ENCODE data around the gene FBXO2. TPM values are rescaled to one million over a fixed set of nuclear protein-coding genes. Genes with fewer than 3 reads are reported as not detected.

Gene FBXO2
- polyA plus RNA-seq, 4 donors: 5.7 to 128 (median 45.3) TPM

GRCh38 chr1:11688506-11688905 is 34.3 kb upstream of the FBXO2 start:
- Histone ChIP-seq H3K27me3 (ENCODE audit: control insufficient read depth in 3 of 3, insufficient read depth in 3 of 3, low read length in 3 of 3) (peaks cover 18 to 45% (median 22%) of the 10 kb centered on the region in 3 donors), H3K36me3 (ENCODE audit: control insufficient read depth in 3 of 3, insufficient read depth in 2 of 3, low read depth in 1 of 3, low read length in 3 of 3) (no peaks in the 10 kb centered on the region), H3K4me1 (ENCODE audit: control insufficient read depth in 3 of 3, insufficient read depth in 2 of 3, low read depth in 1 of 3, low read length in 2 of 3) (peaks cover 0 to 8% (median 0%) of the 10 kb centered on the region in 3 donors), H3K27ac (ENCODE audit: low read depth in 1 of 3, low read length in 2 of 3) (no peak overlapping the region), H3K9me3 (ENCODE audit: control insufficient read depth in 2 of 2, insufficient read depth in 1 of 2, low read depth in 1 of 2, low read length in 1 of 2) (no peaks in the 10 kb centered on the region), H3K4me3 (ENCODE audit: low read depth in 1 of 3, low read length in 3 of 3) (no peak overlapping the region)
- 88 to 92% (median 91%) methylated on average over 4 of the region's 4 CpGs for WGBS, 3 donors
- FAIRE-seq (no peak), DNase-seq (no peak)

GRCh38 chr1:11685210-11685752 is 31.1 kb upstream of the FBXO2 start:
- no peak overlapping the region for H3K27ac ChIP-seq (ENCODE audit: low read depth in 1 of 3, low read length in 2 of 3)
- H3K36me3 ChIP-seq (ENCODE audit: control insufficient read depth in 3 of 3, insufficient read depth in 2 of 3, low read depth in 1 of 3, low read length in 3 of 3): no peaks in the 10 kb centered on the region
- H3K27me3 ChIP-seq (ENCODE audit: control insufficient read depth in 3 of 3, insufficient read depth in 3 of 3, low read length in 3 of 3): peaks cover 0 to 38% (median 6%) of the 10 kb centered on the region in 3 donors
- FAIRE-seq: no peak
- peaks cover 0 to 11% (median 4%) of the 10 kb centered on the region in 3 donors for H3K4me1 ChIP-seq (ENCODE audit: control insufficient read depth in 3 of 3, insufficient read depth in 2 of 3, low read depth in 1 of 3, low read length in 2 of 3)
- H3K4me3 ChIP-seq (ENCODE audit: low read depth in 1 of 3, low read length in 3 of 3): no peak overlapping the region
- H3K9me3 ChIP-seq (ENCODE audit: control insufficient read depth in 2 of 2, insufficient read depth in 1 of 2, low read depth in 1 of 2, low read length in 1 of 2): no peaks in the 10 kb centered on the region
- 87 to 93% (median 90%) methylated on average over 7 of the region's 7 CpGs for WGBS, 3 donors
- DNase-seq: no peak

GRCh38 chr1:11684070-11684469 is 29.8 kb upstream of the FBXO2 start:
- FAIRE-seq: no peak
- H3K27ac ChIP-seq (ENCODE audit: low read depth in 1 of 3, low read length in 2 of 3): no peak overlapping the region

GRCh38 chr1:11682799-11683198 is 28.6 kb upstream of the FBXO2 start:
- Histone ChIP-seq H3K9me3 (ENCODE audit: control insufficient read depth in 2 of 2, insufficient read depth in 1 of 2, low read depth in 1 of 2, low read length in 1 of 2) (no peaks in the 10 kb centered on the region), H3K27me3 (ENCODE audit: control insufficient read depth in 3 of 3, insufficient read depth in 3 of 3, low read length in 3 of 3) (peaks cover 0 to 25% (median 0%) of the 10 kb centered on the region in 3 donors), H3K36me3 (ENCODE audit: control insufficient read depth in 3 of 3, insufficient read depth in 2 of 3, low read depth in 1 of 3, low read length in 3 of 3) (no peaks in the 10 kb centered on the region), H3K4me3 (ENCODE audit: low read depth in 1 of 3, low read length in 3 of 3) (no peak overlapping the region), H3K4me1 (ENCODE audit: control insufficient read depth in 3 of 3, insufficient read depth in 2 of 3, low read depth in 1 of 3, low read length in 2 of 3) (peaks cover 0 to 8% (median 4%) of the 10 kb centered on the region in 3 donors), H3K27ac (ENCODE audit: low read depth in 1 of 3, low read length in 2 of 3) (no peak overlapping the region)
- no peak for DNase-seq
- 17 to 54% (median 44%) methylated on average over 1 of the region's 1 CpG for WGBS, 3 donors
- no peak for FAIRE-seq

More at GRCh38 chr1:11684070-11684469, 29.8 kb upstream of the FBXO2 start:
- Histone ChIP-seq H3K36me3 (ENCODE audit: control insufficient read depth in 3 of 3, insufficient read depth in 2 of 3, low read depth in 1 of 3, low read length in 3 of 3) (no peaks in the 10 kb centered on the region), H3K27me3 (ENCODE audit: control insufficient read depth in 3 of 3, insufficient read depth in 3 of 3, low read length in 3 of 3) (peaks cover 0 to 29% (median 6%) of the 10 kb centered on the region in 3 donors), H3K4me3 (ENCODE audit: low read depth in 1 of 3, low read length in 3 of 3) (no peak overlapping the region), H3K9me3 (ENCODE audit: control insufficient read depth in 2 of 2, insufficient read depth in 1 of 2, low read depth in 1 of 2, low read length in 1 of 2) (no peaks in the 10 kb centered on the region), H3K4me1 (ENCODE audit: control insufficient read depth in 3 of 3, insufficient read depth in 2 of 3, low read depth in 1 of 3, low read length in 2 of 3) (peaks cover 0 to 8% (median 4%) of the 10 kb centered on the region in 3 donors)
- WGBS, 3 donors: 49 to 62% (median 54%) methylated on average over 7 of the region's 7 CpGs
- no peak for DNase-seq

- 15 to 40% (median 34%) methylated on average over 7 of the region's 7 CpGs for WGBS, 3 donors
- no peak for DNase-seq
- no peak overlapping the region for H3K27ac ChIP-seq (ENCODE audit: low read depth in 1 of 3, low read length in 2 of 3)
- H3K36me3 ChIP-seq (ENCODE audit: control insufficient read depth in 3 of 3, insufficient read depth in 2 of 3, low read depth in 1 of 3, low read length in 3 of 3): peaks cover 0 to 3% (median 0%) of the 10 kb centered on the region in 3 donors
- peaks cover 0 to 8% (median 4%) of the 10 kb centered on the region in 3 donors for H3K4me1 ChIP-seq (ENCODE audit: control insufficient read depth in 3 of 3, insufficient read depth in 2 of 3, low read depth in 1 of 3, low read length in 2 of 3)
- no peak for FAIRE-seq
- H3K9me3 ChIP-seq (ENCODE audit: control insufficient read depth in 2 of 2, insufficient read depth in 1 of 2, low read depth in 1 of 2, low read length in 1 of 2): no peaks in the 10 kb centered on the region
- peaks cover 0 to 23% (median 0%) of the 10 kb centered on the region in 3 donors for H3K27me3 ChIP-seq (ENCODE audit: control insufficient read depth in 3 of 3, insufficient read depth in 3 of 3, low read length in 3 of 3)
- H3K4me3 ChIP-seq (ENCODE audit: low read depth in 1 of 3, low read length in 3 of 3): no peak overlapping the region
Observed at GRCh38 chr1:11682287-11682771, 28.1 kb upstream of the FBXO2 start.

- FAIRE-seq (no peak), DNase-seq (peak; percentile 77 to 94)
- Histone ChIP-seq H3K4me3 (ENCODE audit: low read depth in 1 of 3, low read length in 3 of 3) (peak within 1 kb of the TSS; percentile 67 to 95 (median 77)), H3K36me3 (ENCODE audit: control insufficient read depth in 3 of 3, insufficient read depth in 2 of 3, low read depth in 1 of 3, low read length in 3 of 3) (peaks cover 0 to 14% (median 0%) of the 10 kb centered on the region in 3 donors), H3K9me3 (ENCODE audit: control insufficient read depth in 2 of 2, insufficient read depth in 1 of 2, low read depth in 1 of 2, low read length in 1 of 2) (no peaks in the 10 kb centered on the region), H3K27me3 (ENCODE audit: control insufficient read depth in 3 of 3, insufficient read depth in 3 of 3, low read length in 3 of 3) (peaks cover 0 to 23% (median 0%) of the 10 kb centered on the region in 3 donors), H3K4me1 (ENCODE audit: control insufficient read depth in 3 of 3, insufficient read depth in 2 of 3, low read depth in 1 of 3, low read length in 2 of 3) (peaks cover 0 to 8% (median 4%) of the 10 kb centered on the region in 3 donors), H3K27ac (ENCODE audit: low read depth in 1 of 3, low read length in 2 of 3) (peak within 1 kb of the TSS in 2 of 3 donors; percentile 48 to 76)
- WGBS, 3 donors: 0 to 1% (median 1%) methylated on average over 43 to 71 of the region's 71 CpGs
Observed at GRCh38 chr1:11681071-11681771, 27.0 kb upstream of the FBXO2 start, which contains the start of gene MAD2L2. Gene MAD2L2 (minus strand): TSS chr1:11681148. CDS start chr1:11680601, 547 bp downstream.

GRCh38 chr1:11680270-11681070 is 26.2 kb upstream of the FBXO2 start:
- Histone ChIP-seq H3K27me3 (ENCODE audit: control insufficient read depth in 3 of 3, insufficient read depth in 3 of 3, low read length in 3 of 3) (peaks cover 0 to 23% (median 0%) of the 10 kb centered on the region in 3 donors), H3K36me3 (ENCODE audit: control insufficient read depth in 3 of 3, insufficient read depth in 2 of 3, low read depth in 1 of 3, low read length in 3 of 3) (peaks cover 0 to 21% (median 4%) of the 10 kb centered on the region in 3 donors), H3K4me3 (ENCODE audit: low read depth in 1 of 3, low read length in 3 of 3) (peak overlapping the region; percentile 67 to 95 (median 77)), H3K4me1 (ENCODE audit: control insufficient read depth in 3 of 3, insufficient read depth in 2 of 3, low read depth in 1 of 3, low read length in 2 of 3) (peaks cover 0 to 8% (median 4%) of the 10 kb centered on the region in 3 donors), H3K9me3 (ENCODE audit: control insufficient read depth in 2 of 2, insufficient read depth in 1 of 2, low read depth in 1 of 2, low read length in 1 of 2) (no peaks in the 10 kb centered on the region), H3K27ac (ENCODE audit: low read depth in 1 of 3, low read length in 2 of 3) (peak overlapping the region in 2 of 3 donors; percentile 48 to 62)
- 9 to 16% (median 10%) methylated on average over 53 to 65 of the region's 65 CpGs for WGBS, 3 donors
- DNase-seq (no peak), FAIRE-seq (no peak)

- H3K9me3 ChIP-seq (ENCODE audit: control insufficient read depth in 2 of 2, insufficient read depth in 1 of 2, low read depth in 1 of 2, low read length in 1 of 2): no peaks in the 10 kb centered on the region
- H3K4me1 ChIP-seq (ENCODE audit: control insufficient read depth in 3 of 3, insufficient read depth in 2 of 3, low read depth in 1 of 3, low read length in 2 of 3): peaks cover 0 to 8% (median 4%) of the 10 kb centered on the region in 3 donors
- peaks cover 0 to 39% (median 7%) of the 10 kb centered on the region in 3 donors for H3K36me3 ChIP-seq (ENCODE audit: control insufficient read depth in 3 of 3, insufficient read depth in 2 of 3, low read depth in 1 of 3, low read length in 3 of 3)
- H3K27me3 ChIP-seq (ENCODE audit: control insufficient read depth in 3 of 3, insufficient read depth in 3 of 3, low read length in 3 of 3): peaks cover 0 to 19% (median 0%) of the 10 kb centered on the region in 3 donors
- DNase-seq (no peak), FAIRE-seq (no peak)
- no peak overlapping the region for H3K4me3 ChIP-seq (ENCODE audit: low read depth in 1 of 3, low read length in 3 of 3)
- H3K27ac ChIP-seq (ENCODE audit: low read depth in 1 of 3, low read length in 2 of 3): no peak overlapping the region
- 94 to 99% (median 97%) methylated on average over 2 of the region's 2 CpGs for WGBS, 3 donors
Observed at GRCh38 chr1:11678442-11678841, 24.2 kb upstream of the FBXO2 start.

All from small intestine (tissue), 7 donors.